ENCODE results near the gene SLX9. TPM values are rescaled to one million over a fixed set of nuclear protein-coding genes. Genes with fewer than 3 reads are reported as not detected.

SLX9 gene
- total RNA-seq, 6 donors from 2014 or later, result 5.5 to 34.6 (median 22.8) TPM

GRCh38 chr21:44969066-44969670 lies 29.3 kb downstream of the SLX9 start:
- ATAC-seq (ENCODE audit: low FRiP score in 2 of 2) (no peak), DNase-seq (peak in 1 of 2 donors; percentile 68)
- H3K9me3 ChIP-seq, result no peaks in the 10 kb centered on the region
- WGBS, 2 donors, result 76 to 88% methylated on average over 6 to 20 of the region's 20 CpGs
- H3K4me1 ChIP-seq, result peaks cover 24 to 63% (median 42%) of the 10 kb centered on the region in 4 donors
- peak overlapping the region; percentile 22 to 81 (median 56) for H3K27ac ChIP-seq
- no peaks in the 10 kb centered on the region for H3K27me3 ChIP-seq
- TF ChIP-seq CTCF (IDR thresholded peaks at IDR 0.05), result no peak
- no peak for TF ChIP-seq EP300 (IDR thresholded peaks at IDR 0.05)
- TF ChIP-seq POLR2AphosphoS5 (IDR thresholded peaks at IDR 0.05), result no peak
- no peak for TF ChIP-seq POLR2A (IDR thresholded peaks at IDR 0.05)
- H3K36me3 ChIP-seq, result peaks cover 0 to 8% (median 0%) of the 10 kb centered on the region in 4 donors
- no peak overlapping the region for H3K4me3 ChIP-seq

GRCh38 chr21:44969931-44970755 lies 30.3 kb downstream of the SLX9 start:
- ATAC-seq (ENCODE audit: low FRiP score in 2 of 2), result peak in 1 of 2 donors; percentile 5
- Histone ChIP-seq H3K9me3 (no peaks in the 10 kb centered on the region), H3K4me1 (peaks cover 24 to 53% (median 42%) of the 10 kb centered on the region in 4 donors), H3K27me3 (no peaks in the 10 kb centered on the region), H3K36me3 (peaks cover 0 to 16% (median 3%) of the 10 kb centered on the region in 4 donors), H3K27ac (peak overlapping the region; percentile 22 to 81 (median 56)), H3K4me3 (no peak overlapping the region)
- peak; percentile 54 to 55 for DNase-seq
- TF ChIP-seq POLR2A (IDR thresholded peaks at IDR 0.05) (no peak), EP300 (IDR thresholded peaks at IDR 0.05) (no peak), POLR2AphosphoS5 (IDR thresholded peaks at IDR 0.05) (no peak), CTCF (IDR thresholded peaks at IDR 0.05) (no peak)
- WGBS, 2 donors, result 71 to 73% methylated on average over 18 to 24 of the region's 24 CpGs

GRCh38 chr21:44970766-44971671 lies 31.2 kb downstream of the SLX9 start:
- ATAC-seq (ENCODE audit: low FRiP score in 2 of 2), result no peak
- no peak overlapping the region for H3K4me3 ChIP-seq
- no peaks in the 10 kb centered on the region for H3K27me3 ChIP-seq
- 85 to 91% methylated on average over 9 to 34 of the region's 36 CpGs for WGBS, 2 donors
- H3K4me1 ChIP-seq, result peaks cover 24 to 45% (median 38%) of the 10 kb centered on the region in 4 donors
- DNase-seq, result peak in 1 of 2 donors; percentile 62
- H3K27ac ChIP-seq, result peak overlapping the region in 3 of 4 donors; percentile 15 to 81 (median 59)
- H3K36me3 ChIP-seq, result peaks cover 0 to 16% (median 3%) of the 10 kb centered on the region in 4 donors
- no peaks in the 10 kb centered on the region for H3K9me3 ChIP-seq
- TF ChIP-seq POLR2AphosphoS5 (IDR thresholded peaks at IDR 0.05) (no peak), POLR2A (IDR thresholded peaks at IDR 0.05) (no peak), CTCF (IDR thresholded peaks at IDR 0.05) (no peak), EP300 (IDR thresholded peaks at IDR 0.05) (no peak)

GRCh38 chr21:44971672-44971995 lies 31.8 kb downstream of the SLX9 start:
- H3K27me3 ChIP-seq, result no peaks in the 10 kb centered on the region
- H3K4me1 ChIP-seq, result peaks cover 20 to 38% (median 31%) of the 10 kb centered on the region in 4 donors
- no peaks in the 10 kb centered on the region for H3K9me3 ChIP-seq
- no peak for ATAC-seq (ENCODE audit: low FRiP score in 2 of 2)
- peak overlapping the region in 1 of 4 donors; percentile 15 for H3K27ac ChIP-seq
- H3K4me3 ChIP-seq, result no peak overlapping the region
- DNase-seq, result peak in 1 of 2 donors; percentile 43
- WGBS, 2 donors, result 87 to 90% methylated on average over 10 of the region's 10 CpGs
- no peak for TF ChIP-seq POLR2A (IDR thresholded peaks at IDR 0.05)
- no peak for TF ChIP-seq CTCF (IDR thresholded peaks at IDR 0.05)
- no peak for TF ChIP-seq EP300 (IDR thresholded peaks at IDR 0.05)
- TF ChIP-seq POLR2AphosphoS5 (IDR thresholded peaks at IDR 0.05), result no peak
- H3K36me3 ChIP-seq, result peaks cover 0 to 16% (median 6%) of the 10 kb centered on the region in 4 donors
